Activated gamma-delta T cell treated with anti-CD3 and anti-CD28 coated beads, Interleukin-2, amount 50 U/mL, for 16 hours (primary cell): ENCODE data around the gene NALCN.

ENCODE experiments used
- DNase-seq: peaks from one replicate; pipeline ENCODE4 v3.0.0-alpha.2; 2020; ENCODE audit warnings: low read depth

Gene NALCN

DNA sequence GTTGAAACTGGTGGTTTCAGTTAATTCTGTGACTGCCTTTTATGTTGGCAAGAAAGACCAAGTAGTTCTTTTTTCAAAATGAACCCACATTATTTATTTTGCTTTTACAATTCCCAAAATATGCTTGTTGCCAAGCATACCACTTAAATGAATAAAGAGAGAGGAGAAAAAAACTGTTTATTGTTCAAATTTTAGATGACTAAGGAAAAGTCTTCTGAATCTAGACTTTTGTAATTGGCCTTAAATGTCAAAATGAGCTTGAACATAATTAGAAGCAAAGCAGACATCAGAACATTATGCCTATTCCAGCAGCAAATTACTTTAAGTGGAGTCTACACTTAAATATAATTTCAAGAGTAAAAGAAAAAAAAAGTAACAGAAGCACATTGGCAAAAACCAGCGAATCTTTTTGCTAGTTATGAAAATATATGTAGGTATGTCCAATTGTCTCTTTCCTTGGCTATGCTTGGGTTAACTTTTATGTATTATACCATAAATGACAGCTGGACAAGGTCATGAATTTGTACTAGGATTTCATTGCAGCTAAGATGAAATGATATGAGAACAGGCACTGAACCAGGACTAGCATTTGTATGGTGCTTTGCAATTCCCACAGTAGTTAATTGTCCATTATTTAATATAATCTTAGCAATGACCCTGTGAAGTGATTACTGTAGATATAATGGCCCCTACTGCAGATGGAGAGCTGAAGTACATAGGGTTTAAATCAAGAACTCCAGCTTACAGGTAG is 211.9 kb downstream of the NALCN start:
- DNase-seq = no peak

DNA sequence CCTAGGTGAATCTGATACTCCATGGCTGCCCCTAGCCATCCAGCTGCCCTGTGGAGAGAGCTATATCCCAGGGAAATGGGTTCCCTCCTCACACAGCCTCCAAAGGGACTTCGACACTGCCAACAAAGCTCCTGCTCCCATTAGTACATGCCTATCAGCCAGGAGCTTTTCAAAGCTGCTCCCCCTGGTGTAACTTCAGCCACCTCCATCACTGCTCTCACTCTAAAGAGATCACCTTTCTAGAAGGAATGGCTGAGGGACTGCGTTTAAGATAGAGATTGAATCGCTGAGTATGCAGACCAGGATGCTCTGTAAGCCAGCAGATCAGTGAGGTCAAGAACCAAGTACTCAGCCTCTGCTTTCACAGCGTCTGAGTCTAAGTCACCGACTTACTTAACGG is 213.7 kb downstream of the NALCN start:
- no peak for DNase-seq

DNA sequence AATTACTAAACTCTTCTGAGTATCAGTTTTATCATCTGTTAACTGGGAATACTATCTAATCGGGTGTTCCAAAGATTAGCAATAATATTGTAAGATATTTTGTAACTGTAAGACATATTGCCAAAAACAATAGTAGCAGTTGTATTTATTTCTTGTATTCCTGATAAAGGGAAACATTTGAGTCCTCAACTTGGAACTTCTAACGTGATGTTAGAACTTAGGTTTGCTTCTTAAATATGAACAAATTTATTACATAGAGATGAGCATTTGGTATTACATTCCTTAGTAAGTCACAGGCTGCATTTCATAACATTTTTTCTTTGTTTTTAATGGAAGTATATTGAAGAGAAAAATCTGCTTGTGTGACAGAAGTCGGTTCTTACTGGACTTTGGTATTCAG is 225.3 kb downstream of the NALCN start:
- DNase-seq = no peak

DNA sequence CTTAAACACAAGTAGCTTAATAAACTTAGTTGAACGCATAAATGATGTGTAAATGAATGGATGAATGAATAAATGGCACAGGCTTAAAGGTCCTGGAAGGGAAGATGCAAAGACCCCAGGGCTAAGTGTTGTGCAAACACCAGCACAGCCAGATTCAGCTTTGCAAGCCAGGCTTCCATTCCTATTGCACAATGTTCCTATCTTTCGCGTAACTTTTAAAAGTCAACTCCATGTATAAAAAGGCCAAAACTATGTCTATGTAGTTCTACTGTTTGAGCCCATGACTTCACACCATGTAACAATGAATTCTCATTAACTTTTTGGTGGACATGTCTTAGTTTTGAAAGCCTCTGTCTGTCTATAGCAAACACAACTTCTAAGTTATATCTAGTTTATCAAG is 226.0 kb downstream of the NALCN start:
- no peak for DNase-seq

DNA sequence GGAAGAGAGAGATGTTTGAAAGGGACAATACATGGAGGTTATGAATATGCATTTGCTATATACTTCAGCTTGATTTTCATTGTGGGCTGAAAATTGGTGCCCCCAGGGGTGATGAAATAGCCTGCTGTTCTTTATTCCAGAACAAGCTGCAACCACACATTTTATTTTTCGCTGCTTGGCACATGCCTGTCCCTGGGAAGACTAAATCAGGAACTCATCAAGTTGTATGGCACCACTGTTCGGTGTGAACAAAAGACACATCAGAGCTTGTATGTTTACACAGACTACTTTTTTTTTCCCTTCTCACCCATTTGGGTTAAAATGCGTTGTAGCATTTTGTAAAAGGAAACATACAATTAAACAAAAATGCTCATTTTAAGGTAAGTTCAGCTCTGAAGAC is 230.7 kb downstream of the NALCN start:
- no peak for DNase-seq

DNA sequence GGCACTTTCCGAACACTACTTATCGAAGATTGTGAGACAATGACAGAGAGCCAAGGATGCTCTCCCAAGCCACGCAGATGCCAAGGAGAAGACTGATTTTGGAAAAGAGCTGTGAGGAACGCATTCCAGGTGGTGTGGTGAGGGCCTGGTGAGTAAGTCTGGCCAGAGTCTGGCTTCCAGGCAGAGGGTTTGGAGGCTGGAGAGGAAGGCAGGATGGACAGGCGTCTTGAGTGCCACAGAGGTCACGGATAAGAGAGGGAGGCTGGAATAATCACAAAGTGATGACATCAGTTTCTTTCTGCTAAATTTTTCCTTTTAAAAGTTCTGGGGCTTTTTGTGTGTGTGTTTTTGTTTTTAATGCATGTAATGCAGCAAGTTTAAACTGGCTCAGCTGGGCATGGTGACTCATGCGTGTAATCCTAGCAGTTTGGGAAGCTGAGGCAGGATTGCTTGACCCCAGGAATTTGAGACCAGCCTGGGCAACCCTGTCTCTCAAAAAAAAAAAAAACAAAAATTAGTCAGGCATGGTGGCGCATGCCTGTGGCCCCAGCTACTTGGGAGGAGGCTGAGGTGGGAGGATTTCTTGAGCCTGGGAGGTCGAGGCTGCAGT is 235.1 kb downstream of the NALCN start:
- DNase-seq = no peak

DNA sequence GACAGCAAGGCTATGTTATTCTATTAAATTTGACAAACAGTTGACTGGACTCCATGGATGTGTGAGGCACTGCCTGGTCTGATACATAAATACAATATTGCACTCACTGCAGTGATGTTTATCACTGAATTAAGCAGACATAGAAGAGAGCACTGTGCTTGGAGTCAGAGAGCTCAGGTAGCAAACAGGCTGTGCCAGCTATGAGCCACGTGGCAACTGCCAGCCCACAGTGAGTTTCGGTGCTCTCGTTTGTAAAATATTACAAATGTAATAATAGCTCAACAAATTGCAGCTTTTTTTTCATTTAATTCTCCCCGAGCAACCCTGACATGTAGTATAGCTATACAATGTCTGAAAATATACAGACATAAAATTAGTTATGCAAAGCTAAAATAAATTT is 237.3 kb downstream of the NALCN start:
- no peak for DNase-seq

DNA sequence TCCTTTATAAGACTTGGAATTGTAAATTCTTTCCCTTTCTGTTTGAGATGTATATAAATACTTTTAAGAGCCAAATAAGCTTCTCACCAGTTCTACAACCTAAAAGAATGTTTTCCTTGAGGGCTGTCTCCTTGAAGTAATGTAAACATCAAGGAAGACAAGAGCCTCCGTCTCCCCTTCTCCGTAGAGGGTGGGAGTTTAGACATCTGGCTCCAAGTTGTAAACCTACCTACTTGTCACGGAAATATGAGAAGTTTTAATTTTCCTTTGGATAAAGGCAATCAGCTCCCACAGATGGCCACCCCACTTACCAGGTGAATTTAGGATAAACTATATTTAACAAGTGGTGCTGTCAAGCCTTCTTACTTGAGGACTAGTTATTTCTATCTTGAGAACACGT is 237.9 kb downstream of the NALCN start:
- DNase-seq = no peak

DNA sequence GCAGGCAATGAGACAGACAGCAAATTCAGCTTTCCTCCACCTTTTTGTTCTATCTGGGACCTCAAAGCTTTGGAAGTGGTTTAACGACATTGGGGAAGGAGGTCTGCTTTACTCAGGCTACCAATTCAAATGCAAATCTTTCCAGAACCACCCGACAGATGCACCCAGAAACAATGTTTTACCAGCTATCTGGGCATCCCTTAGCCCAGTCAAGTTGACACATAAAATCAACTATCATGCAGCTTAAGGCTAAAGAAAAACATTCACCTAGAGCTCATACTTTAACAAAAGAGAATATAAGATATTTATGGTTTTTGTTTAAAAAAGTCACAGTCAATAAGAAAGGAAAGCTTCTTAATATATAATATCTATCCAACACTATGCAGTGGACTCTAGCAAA is 246.0 kb downstream of the NALCN start:
- no peak for DNase-seq

DNA sequence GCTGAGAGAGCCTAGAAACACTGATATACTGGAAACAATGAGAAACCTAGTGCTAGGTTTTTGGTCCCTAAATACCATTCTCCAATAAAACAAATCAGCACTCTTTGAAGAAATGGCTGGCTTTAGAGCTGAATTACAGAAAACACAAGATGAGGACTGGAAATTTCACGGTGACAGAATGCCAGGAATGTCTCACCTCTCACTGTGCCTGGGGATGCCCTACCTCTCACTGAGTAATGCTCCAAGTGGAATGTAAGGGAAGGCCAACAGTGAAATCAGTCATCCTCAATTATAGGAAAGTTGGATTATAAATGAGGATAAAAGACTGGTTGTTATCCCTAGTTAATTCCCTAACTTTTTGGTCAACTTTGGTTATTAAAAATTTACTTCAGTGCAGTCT is 259.0 kb downstream of the NALCN start:
- DNase-seq = no peak

DNA sequence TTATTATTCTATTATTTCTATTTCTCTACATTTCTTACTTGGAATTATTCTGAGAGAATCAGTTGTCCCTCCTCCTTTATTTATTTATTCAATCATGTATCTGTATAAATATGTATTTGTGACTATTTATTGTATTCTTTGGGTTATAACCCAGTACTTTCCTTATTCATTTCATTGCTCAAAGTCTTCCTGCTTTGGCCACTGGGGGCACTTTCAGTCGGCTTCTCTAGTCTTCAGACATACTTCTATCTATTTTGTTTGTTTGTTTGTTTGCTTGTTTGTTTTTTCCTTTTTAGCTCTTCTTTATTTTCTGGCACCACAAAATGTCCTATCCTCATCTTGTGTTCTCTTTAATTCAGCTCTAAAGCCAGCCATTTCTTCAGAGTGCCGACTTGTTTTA is 260.4 kb downstream of the NALCN start:
- no peak for DNase-seq

DNA sequence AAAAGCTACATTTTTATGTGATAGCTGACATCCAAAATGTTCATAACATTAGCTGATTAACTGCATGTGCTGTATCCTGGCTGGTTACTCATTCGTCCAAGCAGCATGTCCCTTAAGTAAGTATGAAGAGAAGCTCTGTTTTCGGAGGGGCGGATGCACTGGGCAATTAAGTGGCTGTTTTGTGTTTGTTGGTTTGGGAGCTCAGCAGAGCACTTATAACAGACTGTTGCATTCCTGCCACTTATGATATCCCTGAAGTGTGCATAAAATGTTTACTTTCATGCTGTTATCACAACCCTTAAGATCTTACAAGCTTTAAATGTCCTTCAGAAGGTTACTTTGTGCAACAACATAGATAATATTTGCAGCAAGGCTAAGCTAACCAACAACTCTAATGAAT is 264.1 kb downstream of the NALCN start:
- no peak for DNase-seq

DNA sequence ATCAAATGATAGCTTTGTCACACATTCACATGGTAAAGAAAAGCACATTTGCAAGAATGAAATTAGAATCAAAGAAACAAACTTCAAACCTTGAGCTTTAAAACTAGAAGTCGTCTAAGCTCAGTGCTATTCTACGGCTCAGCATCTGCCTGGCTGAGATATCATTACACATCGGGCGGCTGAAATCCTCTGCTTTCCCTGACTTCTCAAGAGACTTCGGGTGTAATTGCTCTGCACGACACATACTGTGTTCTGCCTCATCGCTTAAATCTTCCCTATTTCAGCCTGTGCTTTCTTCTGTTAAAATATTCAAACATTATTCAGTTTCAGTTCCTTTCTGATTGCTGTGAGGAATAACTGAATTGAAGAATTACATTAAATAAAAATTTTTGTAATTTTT is 265.3 kb downstream of the NALCN start:
- no peak for DNase-seq

DNA sequence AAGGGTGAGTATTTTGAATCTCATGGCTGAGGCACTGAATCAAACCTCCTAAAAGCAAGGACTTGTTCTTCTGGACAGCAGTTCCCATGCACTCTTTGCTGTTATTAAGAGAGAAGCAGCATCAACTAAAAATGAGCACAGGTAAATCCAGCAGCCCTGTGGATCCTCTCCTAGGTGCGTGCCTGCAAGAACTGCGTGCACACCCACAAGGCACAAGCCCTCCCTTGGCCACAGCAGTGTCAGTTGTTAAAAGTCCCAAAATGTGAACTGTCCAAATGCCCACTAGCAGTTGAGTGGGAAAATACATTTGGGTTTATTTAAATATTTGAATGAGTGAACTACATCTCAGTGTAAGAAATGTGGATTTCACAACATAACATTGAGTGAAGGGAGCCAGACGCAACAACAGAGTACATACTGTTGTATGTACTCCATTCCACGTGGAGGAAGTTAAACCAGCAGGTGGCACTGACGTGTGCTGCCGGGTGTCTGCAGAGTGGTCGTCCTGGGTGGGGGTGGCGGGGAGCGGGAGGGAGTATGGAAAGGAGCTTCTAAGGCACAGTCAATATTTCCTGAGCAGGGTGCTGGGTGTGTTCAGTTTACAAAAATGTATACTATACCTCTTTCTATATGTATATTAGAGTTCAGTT is 266.4 kb downstream of the NALCN start:
- no peak for DNase-seq

DNA sequence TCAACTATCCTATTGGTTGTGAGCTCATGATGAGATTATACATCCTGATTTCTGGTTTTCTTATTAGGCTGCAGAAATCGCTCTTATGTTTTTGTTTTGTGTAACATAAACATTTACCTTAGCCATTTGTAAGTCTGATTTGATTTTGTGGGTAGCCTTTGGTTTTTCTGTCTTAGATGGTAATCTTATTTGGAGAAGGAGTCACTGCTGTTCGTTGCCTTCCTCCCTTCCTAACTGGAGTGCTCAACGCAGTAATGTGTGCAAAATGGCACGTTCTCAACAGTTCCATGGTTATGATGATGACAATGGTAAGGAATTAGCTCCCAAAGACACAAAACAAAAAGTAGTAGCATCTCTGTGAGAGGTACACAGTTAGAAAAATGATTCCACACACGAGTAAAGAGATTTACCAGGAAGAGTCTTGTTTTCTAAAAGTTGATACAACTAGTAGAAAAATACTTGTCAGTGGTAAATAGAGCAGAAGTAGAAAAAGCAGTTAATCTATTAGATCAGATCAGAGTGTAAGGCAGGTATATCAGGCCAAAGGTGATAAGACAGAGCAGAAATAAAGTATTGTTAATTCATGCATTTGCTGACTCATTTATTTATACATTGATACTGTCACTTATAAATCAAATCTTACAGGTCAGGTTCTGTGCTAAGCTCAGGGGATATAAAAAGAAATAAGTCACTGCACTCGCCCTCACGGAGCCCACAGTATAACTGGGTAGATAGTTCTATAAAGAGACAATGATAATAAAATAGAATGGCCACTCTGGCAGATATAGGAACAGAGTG is 270.0 kb downstream of the NALCN start:
- DNase-seq = no peak

DNA sequence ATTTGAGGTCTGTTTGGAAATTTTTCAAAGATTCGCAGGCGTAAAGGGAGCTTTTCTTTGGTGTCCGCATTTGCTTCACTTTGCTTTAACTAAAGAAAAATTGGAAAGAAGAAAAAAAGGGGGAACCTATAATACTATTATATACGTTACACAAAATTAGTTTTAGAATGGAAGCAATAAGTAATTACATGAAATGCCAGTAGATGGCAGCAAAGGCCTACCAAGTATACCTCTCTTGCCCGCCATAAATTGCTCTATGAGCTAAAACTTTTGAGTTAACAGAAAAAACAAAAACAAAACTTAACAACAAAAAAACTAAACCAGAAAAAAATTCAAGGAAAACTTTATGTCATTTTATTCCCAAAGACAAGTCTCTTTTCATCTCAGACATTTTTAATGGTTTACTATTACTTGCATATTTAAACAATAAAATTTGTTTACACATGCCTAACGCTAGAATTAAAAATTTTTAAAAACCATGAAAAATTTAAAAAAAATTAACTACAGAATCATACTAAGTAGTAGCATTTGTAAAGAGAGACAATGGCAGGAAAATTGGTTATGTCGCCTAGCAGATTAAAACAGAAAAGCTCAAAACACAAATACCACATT is 271.4 kb downstream of the NALCN start:
- no peak for DNase-seq

DNA sequence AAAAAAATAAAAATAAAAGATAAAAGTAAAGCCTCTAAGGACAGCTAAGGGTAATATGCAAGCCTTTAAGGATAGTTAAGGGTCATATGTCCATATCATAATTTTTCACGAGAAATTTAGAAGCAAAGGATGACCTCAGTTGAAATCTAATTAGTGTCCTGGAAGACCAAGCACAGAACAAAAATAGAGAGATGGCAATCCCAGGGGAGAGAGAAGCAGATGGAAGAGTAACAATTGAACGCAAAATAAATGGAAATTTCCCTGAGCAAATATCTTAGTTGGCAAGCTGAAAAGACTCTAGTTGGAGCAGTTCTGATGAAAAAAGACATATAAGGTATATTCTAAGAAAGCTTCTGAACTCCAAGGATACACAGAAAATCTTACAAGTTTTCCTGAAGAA is 275.4 kb downstream of the NALCN start:
- DNase-seq = no peak

DNA sequence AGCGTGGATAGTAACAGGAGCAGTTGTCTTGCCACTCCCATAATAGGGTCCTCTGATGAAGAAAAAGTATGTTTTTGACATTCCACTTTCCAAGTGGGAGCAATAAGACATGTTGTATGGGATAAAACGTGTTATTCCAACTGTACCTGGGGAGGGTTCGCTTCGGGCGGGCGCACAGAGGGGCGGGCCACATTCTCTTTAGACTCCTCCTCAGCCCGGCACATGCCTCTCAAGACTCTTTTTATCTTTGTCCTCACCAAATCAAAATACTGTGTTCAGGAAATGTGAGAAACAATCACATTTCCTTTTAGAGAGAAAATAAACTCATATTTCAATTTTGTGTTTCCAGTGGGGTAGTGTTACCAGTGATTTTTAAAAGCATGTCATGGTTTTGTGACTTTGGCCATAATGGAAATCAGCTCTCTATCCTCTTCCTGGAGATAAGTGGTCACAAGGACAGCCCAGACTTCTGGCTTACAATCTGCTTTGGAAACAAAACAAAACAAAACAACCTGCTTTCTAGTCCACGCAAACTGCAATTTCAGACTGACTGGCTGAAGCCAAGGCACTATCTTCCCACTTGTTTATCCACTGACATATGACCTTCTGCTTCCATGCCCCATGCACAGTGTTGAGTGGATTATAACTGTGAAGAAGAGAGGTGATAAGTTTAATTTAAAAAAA is 276.1 kb downstream of the NALCN start:
- no peak for DNase-seq

DNA sequence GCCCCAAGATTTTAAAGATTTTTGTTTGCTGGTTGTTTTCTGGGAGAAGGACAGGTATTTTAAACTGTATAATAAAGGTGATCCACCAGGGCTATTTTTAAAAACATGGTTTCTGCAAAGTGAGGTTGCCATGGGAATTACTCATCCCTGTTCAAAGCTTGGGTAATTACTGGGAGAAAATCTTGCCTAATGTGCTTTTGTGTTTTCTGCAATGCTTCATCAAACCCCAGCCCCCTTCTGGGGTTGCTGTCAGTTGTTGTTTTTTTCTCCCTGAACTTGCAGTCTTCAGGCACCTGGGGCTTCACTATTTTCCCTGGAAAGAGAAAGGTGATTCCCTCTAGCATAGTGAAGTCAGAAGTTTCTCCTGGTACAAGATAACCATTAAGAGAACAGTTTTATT is 277.2 kb downstream of the NALCN start:
- DNase-seq = no peak

DNA sequence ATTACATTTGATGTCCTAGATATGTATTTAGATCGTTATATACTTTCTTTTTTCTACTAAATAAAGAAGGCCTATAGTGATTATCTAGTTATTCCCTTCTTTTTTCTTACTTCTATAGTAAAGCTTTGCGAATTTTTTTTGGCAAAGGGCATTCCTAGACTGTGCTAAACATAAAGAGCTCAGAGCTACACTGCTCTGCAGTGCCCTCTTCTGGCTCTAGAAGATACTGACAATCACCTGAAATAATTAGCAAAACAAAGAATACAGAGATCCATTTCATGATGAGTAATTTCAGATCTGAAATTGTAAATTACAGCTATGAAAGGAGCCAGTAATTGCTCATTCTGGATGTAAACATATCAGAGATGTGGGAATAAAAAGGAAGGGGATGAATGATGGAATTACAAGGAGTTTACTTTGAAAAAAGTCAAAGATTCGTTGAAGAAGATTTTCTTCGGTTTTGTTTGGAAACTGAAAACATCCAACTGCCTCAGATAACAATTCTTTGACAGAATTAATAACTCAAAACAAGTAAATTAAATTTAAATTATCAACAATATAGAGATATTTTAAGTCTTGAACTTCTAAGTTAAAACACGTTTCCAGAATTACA is 288.5 kb downstream of the NALCN start:
- no peak for DNase-seq

DNA sequence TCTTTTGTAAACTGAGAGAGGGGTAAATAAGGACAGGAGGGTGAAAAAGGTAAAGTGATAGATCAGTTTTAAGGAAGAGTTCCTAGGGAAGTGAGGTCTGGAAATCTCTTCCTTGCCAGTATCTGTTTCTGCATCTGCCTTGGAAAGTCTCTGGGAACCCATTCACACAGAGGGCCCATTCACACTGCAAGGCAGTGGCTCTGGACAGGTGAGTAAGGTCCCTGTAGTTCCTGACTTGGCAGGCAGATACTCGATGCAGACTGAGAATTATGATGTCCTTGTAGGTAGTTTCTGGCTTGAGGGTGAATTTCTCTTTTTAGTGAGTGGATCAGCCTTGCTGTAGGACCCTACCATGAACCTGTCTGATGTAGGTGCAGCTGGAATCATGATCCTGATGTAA is 293.3 kb downstream of the NALCN start:
- no peak for DNase-seq
